Tibial nerve (tissue), 4 donors: ENCODE measurements around the gene SPOCK3. TPM values are rescaled to one million over a fixed set of nuclear protein-coding genes. Genes with fewer than 3 reads are reported as not detected.

Experiments
- DNase-seq, 2 donors: peaks; one replicate each; pipeline ENCODE4 v3.0.0-alpha.2; 2019; ENCODE audit warnings: low spot score in 2 of 2
- H3K27ac ChIP-seq, 4 donors: fragments of 200-600 bp; sonication (generic) in 3 of 4; one replicate each; pipeline ENCODE4 v1.5.1; 2017 to 2019; ENCODE audit warnings: mild to moderate bottlenecking in 1 of 4
- H3K27me3 ChIP-seq, 2 donors: fragments of 200-600 bp; sonication (generic) in 1 of 2; one replicate each; pipeline versions ENCODE4 v1.5.1 to v1.6.0; 2017 to 2019
- H3K36me3 ChIP-seq, 3 donors: fragments of 200-600 bp; sonication (generic); one replicate each; pipeline ENCODE4 v1.5.1; 2018 to 2019
- H3K4me1 ChIP-seq, 4 donors: fragments of 200-600 bp; sonication (generic) in 3 of 4; one replicate each; pipeline ENCODE4 v1.5.1; 2017 to 2019
- H3K4me3 ChIP-seq, 4 donors: fragments of 200-600 bp; sonication (generic) in 3 of 4; one replicate each; pipeline ENCODE4 v1.5.1; 2017 to 2019; ENCODE audit warnings: mild to moderate bottlenecking in 1 of 4, moderate library complexity in 1 of 4
- H3K9me3 ChIP-seq, 4 donors: fragments of 200-600 bp; sonication (generic) in 3 of 4; one replicate each; pipeline ENCODE4 v1.5.1; 2017 to 2019
- CTCF ChIP-seq, 5 experiments: fragments of 200-600 bp in 3 of 5; fragments of 450-650 bp in 2 of 5; sonication (generic) in 3 of 5; IDR thresholded peaks; one replicate each; pipeline ENCODE4 v1.5.1; 2016 to 2019; ENCODE audit warnings: antibody characterized with exemption in 5 of 5, mild to moderate bottlenecking in 3 of 5, moderate library complexity in 2 of 5
- EP300 ChIP-seq, 2 donors: sonication (generic); formaldehyde crosslinking; IDR thresholded peaks; one replicate each; pipeline ENCODE4 v1.6.1; 2017; ENCODE audit warnings: antibody characterized with exemption in 2 of 2, mild to moderate bottlenecking in 1 of 2
- POLR2A ChIP-seq, 2 donors: fragments of 450-650 bp; IDR thresholded peaks; one replicate each; pipeline ENCODE4 v1.6.1; 2017; ENCODE audit warnings: antibody characterized with exemption in 2 of 2, mild to moderate bottlenecking in 2 of 2, moderate library complexity in 2 of 2
- WGBS, 2 donors: methylation state at CpG; one replicate each; pipeline ENCODE4 v1.1.5; 2018; 5-methylcytosine and 5-hydroxymethylcytosine counted together
- total RNA-seq, 4 donors: library from RNA; depleted of rRNA; stranded (reverse); fragments of >200 nt; gene quantifications; one replicate each; pipeline ENCODE4 v1.1.0, GENCODE V29; 2016

SPOCK3 gene
- total RNA-seq, 4 donors from 2014 or later: 1.5 TPM; not detected in 3

GRCh38 chr4:167177925-167178324, 56.4 kb downstream of the SPOCK3 start:
- DNase-seq: no peak
- H3K27ac ChIP-seq: no peak overlapping the region
- no peak overlapping the region for H3K4me3 ChIP-seq
- no peaks in the 10 kb centered on the region for H3K9me3 ChIP-seq
- TF ChIP-seq EP300 (IDR thresholded peaks at IDR 0.05) (no peak), POLR2A (IDR thresholded peaks at IDR 0.05) (no peak), CTCF (IDR thresholded peaks at IDR 0.05) (no peak)
- no peaks in the 10 kb centered on the region for H3K4me1 ChIP-seq
- H3K36me3 ChIP-seq: no peaks in the 10 kb centered on the region
- 24 to 38% methylated on average over 1 of the region's 1 CpG for WGBS, 2 donors
- no peaks in the 10 kb centered on the region for H3K27me3 ChIP-seq

GRCh38 chr4:167176723-167177367, 57.4 kb downstream of the SPOCK3 start:
- no peaks in the 10 kb centered on the region for H3K27me3 ChIP-seq
- no peak overlapping the region for H3K27ac ChIP-seq
- H3K4me1 ChIP-seq: no peaks in the 10 kb centered on the region
- H3K9me3 ChIP-seq: no peaks in the 10 kb centered on the region
- H3K4me3 ChIP-seq: no peak overlapping the region
- no peak for DNase-seq
- 74 to 77% methylated on average over 6 of the region's 6 CpGs for WGBS, 2 donors
- H3K36me3 ChIP-seq: no peaks in the 10 kb centered on the region
- no peak for TF ChIP-seq EP300 (IDR thresholded peaks at IDR 0.05)
- no peak for TF ChIP-seq POLR2A (IDR thresholded peaks at IDR 0.05)
- TF ChIP-seq CTCF (IDR thresholded peaks at IDR 0.05): no peak

GRCh38 chr4:167171928-167172327, 62.4 kb downstream of the SPOCK3 start:
- WGBS, 2 donors: 67 to 75% methylated on average over 1 of the region's 1 CpG
- TF ChIP-seq EP300 (IDR thresholded peaks at IDR 0.05): no peak
- no peak for TF ChIP-seq POLR2A (IDR thresholded peaks at IDR 0.05)
- no peak for TF ChIP-seq CTCF (IDR thresholded peaks at IDR 0.05)

GRCh38 chr4:167168611-167169010, 65.7 kb downstream of the SPOCK3 start:
- H3K4me3 ChIP-seq: no peak overlapping the region
- no peaks in the 10 kb centered on the region for H3K9me3 ChIP-seq
- no peaks in the 10 kb centered on the region for H3K36me3 ChIP-seq
- no peak for TF ChIP-seq CTCF (IDR thresholded peaks at IDR 0.05)
- no peak for TF ChIP-seq EP300 (IDR thresholded peaks at IDR 0.05)
- no peak for TF ChIP-seq POLR2A (IDR thresholded peaks at IDR 0.05)
- DNase-seq: no peak
- no peaks in the 10 kb centered on the region for H3K4me1 ChIP-seq
- no peaks in the 10 kb centered on the region for H3K27me3 ChIP-seq
- H3K27ac ChIP-seq: no peak overlapping the region
- 79 to 86% methylated on average over 2 of the region's 2 CpGs for WGBS, 2 donors

More at GRCh38 chr4:167171928-167172327, 62.4 kb downstream of the SPOCK3 start:
- Histone ChIP-seq H3K36me3 (no peaks in the 10 kb centered on the region), H3K9me3 (no peaks in the 10 kb centered on the region), H3K4me1 (no peaks in the 10 kb centered on the region), H3K27me3 (no peaks in the 10 kb centered on the region), H3K27ac (no peak overlapping the region), H3K4me3 (no peak overlapping the region)
- DNase-seq: no peak

- Histone ChIP-seq H3K4me3 (no peak overlapping the region), H3K9me3 (no peaks in the 10 kb centered on the region), H3K4me1 (no peaks in the 10 kb centered on the region), H3K36me3 (no peaks in the 10 kb centered on the region), H3K27me3 (no peaks in the 10 kb centered on the region), H3K27ac (no peak overlapping the region)
- TF ChIP-seq EP300 (IDR thresholded peaks at IDR 0.05) (no peak), CTCF (IDR thresholded peaks at IDR 0.05) (no peak), POLR2A (IDR thresholded peaks at IDR 0.05) (no peak)
- WGBS, 2 donors: 89 to 92% methylated on average over 4 of the region's 4 CpGs
- no peak for DNase-seq
Observed at GRCh38 chr4:167150587-167150986, 83.7 kb downstream of the SPOCK3 start.
